ENCODE results near the gene HDAC7.

The HDAC7 gene

GRCh38 chr12:47793015-47793681 is 26.6 kb downstream of the HDAC7 start:
- no peak for DNase-seq (ENCODE audit: low read depth)

- DNase-seq (ENCODE audit: low read depth) = no peak
Observed at GRCh38 chr12:47791874-47792273, 27.8 kb downstream of the HDAC7 start.

GRCh38 chr12:47791351-47791746 is 28.4 kb downstream of the HDAC7 start:
- no peak for DNase-seq (ENCODE audit: low read depth)

- DNase-seq (ENCODE audit: low read depth) = no peak
Observed at GRCh38 chr12:47790676-47791350, 28.9 kb downstream of the HDAC7 start.

GRCh38 chr12:47789712-47790489 is 29.8 kb downstream of the HDAC7 start:
- no peak for DNase-seq (ENCODE audit: low read depth)

- no peak for DNase-seq (ENCODE audit: low read depth)
Observed at GRCh38 chr12:47789141-47789540, 30.6 kb downstream of the HDAC7 start.

- no peak for DNase-seq (ENCODE audit: low read depth)
Observed at GRCh38 chr12:47787596-47788319, 31.9 kb downstream of the HDAC7 start.

GRCh38 chr12:47786662-47787280 is 32.9 kb downstream of the HDAC7 start:
- no peak for DNase-seq (ENCODE audit: low read depth)

GRCh38 chr12:47785887-47786661 is 33.6 kb downstream of the HDAC7 start:
- no peak for DNase-seq (ENCODE audit: low read depth)

- DNase-seq (ENCODE audit: low read depth) = no peak
Observed at GRCh38 chr12:47785036-47785886, 34.4 kb downstream of the HDAC7 start.

- DNase-seq (ENCODE audit: low read depth) = no peak
Observed at GRCh38 chr12:47783821-47784819, 35.6 kb downstream of the HDAC7 start.

GRCh38 chr12:47783024-47783755 is 36.5 kb downstream of the HDAC7 start:
- DNase-seq (ENCODE audit: low read depth) = no peak

- no peak for DNase-seq (ENCODE audit: low read depth)
Observed at GRCh38 chr12:47782372-47782770, 37.3 kb downstream of the HDAC7 start.

GRCh38 chr12:47781479-47782371 is 38.0 kb downstream of the HDAC7 start:
- DNase-seq (ENCODE audit: low read depth) = no peak

- no peak for DNase-seq (ENCODE audit: low read depth)
Observed at GRCh38 chr12:47779943-47780504, 39.7 kb downstream of the HDAC7 start.

- DNase-seq (ENCODE audit: low read depth) = peak; percentile 79
Observed at GRCh38 chr12:47779301-47779942, 40.3 kb downstream of the HDAC7 start.

All from fibroblast of gingiva (primary cell).